SK-N-SH (cell line): ENCODE measurements around the gene CD59. TPM values are rescaled to one million over a fixed set of nuclear protein-coding genes. Genes with fewer than 3 reads are reported as not detected.

Experiments
- CTCF ChIA-PET: fragments of 300-600, 350-600 bp; formaldehyde crosslinking; extraction: SDS; loops from one replicate; lab custom pipeline; 2021; lab: Yijun Ruan, JAX
- POLR2A ChIA-PET: fragments of 350-600 bp; sonication (Branson Sonifier 250); formaldehyde crosslinking; extraction: SDS; loops from one replicate; lab custom pipeline; 2020; ENCODE audit warnings: antibody characterized with exemption, inconsistent platforms; lab: Yijun Ruan, JAX
- DNase-seq: peaks from one replicate; pipeline ENCODE4 v3.0.0; 2012
- H2AFZ ChIP-seq: fragments of 200-600 bp; sonication (generic); 2 replicates; pipeline ENCODE4 v1.8.1; 2016; ENCODE audit warnings: antibody characterized with exemption, mild to moderate bottlenecking, low read depth
- H3F3A ChIP-seq: fragments of 200-600 bp; sonication (generic); replicated peaks from 2 replicates; pipeline ENCODE3; 2016; ENCODE audit warnings: antibody characterized with exemption, mild to moderate bottlenecking; ENCODE audit not compliant: insufficient read depth
- H3K27ac ChIP-seq, 2 experiments: fragments of 200-500 bp in 1 of 2; fragments of 200-600 bp in 1 of 2; sonication (Bioruptor generic) in 1 of 2; sonication (generic), shearing (Covaris generic) in 1 of 2; 2 replicates each; pipeline versions ENCODE4 v1.5.1 to v1.6.1; 2014 to 2016; ENCODE audit warnings: low read depth in 2 of 2, inconsistent platforms in 1 of 2, low read length in 1 of 2, mild to moderate bottlenecking in 1 of 2, mixed read lengths in 1 of 2
- H3K27me3 ChIP-seq: fragments of 200-600 bp; sonication (generic), shearing (Covaris generic); 2 replicates; pipeline ENCODE4 v1.6.1; 2016; ENCODE audit warnings: mixed run types; ENCODE audit not compliant: insufficient read depth
- H3K36me3 ChIP-seq, 2 experiments: fragments of 200-500 bp in 1 of 2; fragments of 200-600 bp in 1 of 2; sonication (Bioruptor generic) in 1 of 2; sonication (generic) in 1 of 2; replicated peaks in 1 of 2; 2 replicates each; pipeline versions ENCODE3 to v1.5.1; 2014 to 2016; ENCODE audit warnings: low read length in 1 of 2, mild to moderate bottlenecking in 1 of 2; ENCODE audit not compliant: insufficient read depth in 2 of 2, control insufficient read depth in 1 of 2
- H3K4me1 ChIP-seq, 2 experiments: fragments of 200-500 bp in 1 of 2; fragments of 200-600 bp in 1 of 2; sonication (Bioruptor generic) in 1 of 2; sonication (generic), shearing (Covaris generic) in 1 of 2; 2 replicates each; pipeline versions ENCODE4 v1.5.1 to v1.6.1; 2014 to 2016; ENCODE audit warnings: low read depth in 1 of 2, low read length in 1 of 2, mixed run types in 1 of 2; ENCODE audit not compliant: insufficient read depth in 2 of 2, control insufficient read depth in 1 of 2
- H3K4me2 ChIP-seq: fragments of 200-600 bp; sonication (generic), shearing (Covaris generic); 2 replicates; pipeline ENCODE4 v1.6.1; 2017; ENCODE audit warnings: mixed run types
- H3K4me3 ChIP-seq, 2 experiments: fragments of 200-500 bp in 1 of 2; fragments of 200-600 bp in 1 of 2; sonication (Bioruptor generic) in 1 of 2; sonication (generic), shearing (Covaris generic) in 1 of 2; 2 replicates each; pipeline versions ENCODE4 v1.5.1 to v1.8.1; 2014 to 2016; ENCODE audit warnings: low read depth in 2 of 2, inconsistent platforms in 1 of 2, low read length in 1 of 2, mild to moderate bottlenecking in 1 of 2, mixed read lengths in 1 of 2, moderate library complexity in 1 of 2
- H3K79me2 ChIP-seq: fragments of 200-600 bp; sonication (generic); 2 replicates; pipeline ENCODE4 v1.8.1; 2017; ENCODE audit warnings: mild to moderate bottlenecking; ENCODE audit not compliant: insufficient read depth
- H3K9ac ChIP-seq: fragments of 200-600 bp; sonication (generic); 2 replicates; pipeline ENCODE4 v1.6.1; 2017; ENCODE audit warnings: mixed run types
- H3K9me2 ChIP-seq: fragments of 200-600 bp; sonication (generic); 2 replicates; pipeline ENCODE4 v1.6.1; 2017; ENCODE audit warnings: mixed run types
- H3K9me3 ChIP-seq: fragments of 200-600 bp; sonication (generic); 2 replicates; pipeline ENCODE4 v1.6.1; 2017; ENCODE audit warnings: mixed run types, mild to moderate bottlenecking, moderate library complexity
- H4K20me1 ChIP-seq: fragments of 200-600 bp; sonication (generic); 2 replicates; pipeline ENCODE4 v1.6.1; 2017; ENCODE audit warnings: mild to moderate bottlenecking, mixed run types; ENCODE audit not compliant: insufficient read depth
- ELF1 ChIP-seq: IDR thresholded peaks from 2 replicates; pipeline ENCODE4 v1.4.0; 2012
- FOSL2 ChIP-seq: IDR thresholded peaks from 2 replicates; pipeline ENCODE4 v1.4.0; 2012; ENCODE audit warnings: low read depth, mild to moderate bottlenecking, moderate library complexity, borderline replicate concordance
- FOXM1 ChIP-seq: IDR thresholded peaks from 2 replicates; pipeline ENCODE4 v1.4.0; 2012; ENCODE audit warnings: low read depth, mild to moderate bottlenecking
- MEF2A ChIP-seq: IDR thresholded peaks from 2 replicates; pipeline ENCODE4 v1.4.0; 2012; ENCODE audit warnings: low read depth, borderline replicate concordance
- MXI1 ChIP-seq: IDR thresholded peaks from 2 replicates; pipeline ENCODE4 v1.6.1; 2012; ENCODE audit warnings: mild to moderate bottlenecking, low read depth, low read length, improper control_type of control experiment
- NFIC ChIP-seq: IDR thresholded peaks from 2 replicates; pipeline ENCODE4 v1.4.0; 2012; ENCODE audit warnings: borderline replicate concordance
- NRF1 ChIP-seq: IDR thresholded peaks from 2 replicates; pipeline ENCODE4 v1.6.1; 2012; ENCODE audit warnings: low read depth, mild to moderate bottlenecking, low read length
- RCOR1 ChIP-seq: fragments of 150-350 bp; IDR thresholded peaks from 2 replicates; pipeline ENCODE4 v1.6.1; 2017; ENCODE audit warnings: antibody characterized with exemption, low read length
- RFX5 ChIP-seq: IDR thresholded peaks from 2 replicates; pipeline ENCODE4 v1.6.1; 2012; ENCODE audit warnings: mild to moderate bottlenecking, improper control_type of control experiment, low read length
- RXRA ChIP-seq: IDR thresholded peaks from 2 replicates; pipeline ENCODE4 v1.4.0; 2012; ENCODE audit warnings: low read depth, mild to moderate bottlenecking, borderline replicate concordance
- SIN3A ChIP-seq: IDR thresholded peaks from 2 replicates; pipeline ENCODE4 v1.6.1; 2012; ENCODE audit warnings: low read depth, mild to moderate bottlenecking, low read length, moderate library complexity, borderline replicate concordance
- SMC3 ChIP-seq: IDR thresholded peaks from 2 replicates; pipeline ENCODE4 v1.6.1; 2012; ENCODE audit warnings: low read depth, low read length, improper control_type of control experiment
- TAF1 ChIP-seq: IDR thresholded peaks from 2 replicates; pipeline ENCODE4 v1.6.1; 2012; ENCODE audit warnings: low read depth, mild to moderate bottlenecking, low read length, moderate library complexity, borderline replicate concordance
- TEAD4 ChIP-seq: IDR thresholded peaks from 2 replicates; pipeline ENCODE4 v1.4.0; 2012; ENCODE audit warnings: mild to moderate bottlenecking, borderline replicate concordance; ENCODE audit not compliant: insufficient read depth
- YY1 ChIP-seq: IDR thresholded peaks from 2 replicates; pipeline ENCODE4 v1.4.0; 2012; ENCODE audit warnings: low read depth, mild to moderate bottlenecking
- WGBS: methylation state at CpG from one replicate; pipeline ENCODE4 v1.1.6; 2017; ENCODE audit warnings: low lambda C conversion rate; 5-methylcytosine and 5-hydroxymethylcytosine counted together
- polyA plus RNA-seq, 3 experiments: library from polyadenylated mRNA; depleted of rRNA; stranded (reverse); fragments of >200 nt; gene quantifications; 2 replicates each; pipeline ENCODE4 v1.2.3, GENCODE V29; 2012
- TF ChIP-seq, protein P1 (sequence below): fragments of 200-600 bp; sonication (generic); IDR thresholded peaks from 2 replicates; pipeline ENCODE4 v1.6.1; 2017; ENCODE audit warnings: antibody characterized with exemption, mild to moderate bottlenecking, moderate library complexity
- TF ChIP-seq, protein P2 (sequence below): IDR thresholded peaks from 2 replicates; pipeline ENCODE4 v1.6.1; 2012; ENCODE audit warnings: mild to moderate bottlenecking, low read depth, low read length, moderate library complexity
- TF ChIP-seq, protein P3 (sequence below): fragments of 150-350 bp; IDR thresholded peaks from 2 replicates; pipeline ENCODE4 v1.6.1; 2017; ENCODE audit warnings: antibody characterized with exemption, low read length, low read depth, borderline replicate concordance
- TF ChIP-seq, protein P4 (sequence below): IDR thresholded peaks from 2 replicates; pipeline ENCODE4 v1.4.0; 2012; ENCODE audit warnings: low read depth
- TF ChIP-seq, protein P5 (sequence below): IDR thresholded peaks from 2 replicates; pipeline ENCODE4 v1.4.0; 2012; ENCODE audit warnings: low read depth, borderline replicate concordance

The CD59 gene
- polyA plus RNA-seq, 1 of the 3 experiments (the other 2 are of a cell fraction) = 616 TPM

DNA sequence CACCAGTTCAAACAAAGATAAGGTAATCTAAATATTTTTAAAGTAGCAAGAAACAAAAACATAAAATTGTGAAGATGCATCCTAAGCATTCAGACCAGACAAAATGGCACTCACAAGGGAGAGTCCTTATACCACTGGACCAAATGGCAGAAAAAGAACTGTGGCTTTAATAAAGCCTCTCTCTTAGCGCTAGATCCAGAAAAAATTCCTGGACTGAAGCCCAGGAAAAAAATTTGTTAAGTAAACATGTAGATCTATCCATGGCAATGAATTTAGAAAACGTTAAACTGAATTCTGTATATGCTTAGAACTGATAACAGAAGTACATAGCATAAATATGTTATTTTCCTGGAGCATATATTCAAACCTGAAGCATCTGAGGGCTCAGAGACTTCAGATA is 11.8 kb upstream of the CD59 start:
- H3K36me3 ChIP-seq = peaks cover 39 to 56% of the 10 kb centered on the region in 2 experiments
- DNase-seq = no peak
- no peaks in the 10 kb centered on the region for H3K9me3 ChIP-seq
- H3K9me2 ChIP-seq = no peaks in the 10 kb centered on the region
- H3K4me1 ChIP-seq = peaks cover 0 to 7% of the 10 kb centered on the region in 2 experiments; a peak in 3 of 4 replicates
- H4K20me1 ChIP-seq = no peaks in the 10 kb centered on the region
- H3F3A ChIP-seq = peaks cover 16% of the 10 kb centered on the region
- H2AFZ ChIP-seq = 0 out of 2 replicates have a peak overlapping the region, but pooled peaks have one; percentile 4
- H3K9ac ChIP-seq = no peak overlapping the region
- CTCF ChIA-PET = no interaction called here
- H3K4me3 ChIP-seq = no peak overlapping the region
- H3K27ac ChIP-seq = peak overlapping the region in 1 of 2 experiments; percentile 25; a peak in 2 of 4 replicates
- no peak for TF ChIP-seq FOXM1
- TF ChIP-seq NFIC = 0 out of 2 replicates have a peak, but pooled peaks have one; percentile 6
- TF ChIP-seq, all 33 proteins: peak for 1
- WGBS = 29% methylated on average over 2 of the region's 2 CpGs
- POLR2A ChIA-PET = no interaction called here
- Histone ChIP-seq H3K79me2 (no peaks in the 10 kb centered on the region), H3K4me2 (no peak overlapping the region), H3K27me3 (no peaks in the 10 kb centered on the region)

DNA sequence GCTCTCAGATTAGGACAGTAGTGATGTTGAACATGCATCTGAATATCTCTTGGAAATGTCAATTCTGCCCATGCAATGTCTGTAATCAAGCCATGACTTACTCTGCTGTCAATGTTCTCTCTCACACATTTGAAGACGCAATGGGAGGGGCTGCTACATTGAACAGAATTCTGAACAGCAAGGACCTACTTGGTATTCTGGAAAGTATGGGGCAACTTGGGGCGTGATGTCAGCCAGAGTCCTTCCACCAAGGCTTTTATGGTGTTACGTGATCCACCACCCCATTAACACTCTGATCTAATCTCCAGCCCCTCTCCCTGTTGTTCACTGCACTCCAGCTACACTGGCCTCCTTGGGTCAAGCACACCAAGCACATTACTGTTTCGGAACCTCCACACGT is 7.1 kb upstream of the CD59 start:
- Histone ChIP-seq H3K27ac (no peak overlapping the region), H3K4me3 (no peak overlapping the region), H2AFZ (no peak overlapping the region), H3K4me1 (peaks cover 0 to 7% of the 10 kb centered on the region in 2 experiments; a peak in 2 of 4 replicates), H3K79me2 (peaks cover 1% of the 10 kb centered on the region; the same call in 1 of the 2 replicates), H4K20me1 (no peaks in the 10 kb centered on the region), H3F3A (peaks cover 18% of the 10 kb centered on the region), H3K9ac (no peak overlapping the region), H3K4me2 (no peak overlapping the region), H3K9me3 (no peaks in the 10 kb centered on the region), H3K36me3 (peaks cover 15 to 29% of the 10 kb centered on the region in 2 experiments), H3K9me2 (no peaks in the 10 kb centered on the region), H3K27me3 (no peaks in the 10 kb centered on the region)
- ChIA-PET POLR2A (interaction anchor here (1.4 kb wide), 1 partner anchor 43 kb away, joined by 5 read pairs; no protein-coding TSS in a partner anchor), CTCF (interaction anchor here (0.8 to 2.2 kb wide), 14 partner anchors 9 to 384 kb away, joined by 3 to 31 read pairs (median 10); partner anchors contain the start of gene C11orf91)
- no peak for DNase-seq
- WGBS = 97% methylated on average over 5 of the region's 5 CpGs
- no peak for TF ChIP-seq SMC3
- no peak for TF ChIP-seq YY1
- no peak for TF ChIP-seq ELF1
- TF ChIP-seq SIN3A = no peak
- TF ChIP-seq, protein P1, sequence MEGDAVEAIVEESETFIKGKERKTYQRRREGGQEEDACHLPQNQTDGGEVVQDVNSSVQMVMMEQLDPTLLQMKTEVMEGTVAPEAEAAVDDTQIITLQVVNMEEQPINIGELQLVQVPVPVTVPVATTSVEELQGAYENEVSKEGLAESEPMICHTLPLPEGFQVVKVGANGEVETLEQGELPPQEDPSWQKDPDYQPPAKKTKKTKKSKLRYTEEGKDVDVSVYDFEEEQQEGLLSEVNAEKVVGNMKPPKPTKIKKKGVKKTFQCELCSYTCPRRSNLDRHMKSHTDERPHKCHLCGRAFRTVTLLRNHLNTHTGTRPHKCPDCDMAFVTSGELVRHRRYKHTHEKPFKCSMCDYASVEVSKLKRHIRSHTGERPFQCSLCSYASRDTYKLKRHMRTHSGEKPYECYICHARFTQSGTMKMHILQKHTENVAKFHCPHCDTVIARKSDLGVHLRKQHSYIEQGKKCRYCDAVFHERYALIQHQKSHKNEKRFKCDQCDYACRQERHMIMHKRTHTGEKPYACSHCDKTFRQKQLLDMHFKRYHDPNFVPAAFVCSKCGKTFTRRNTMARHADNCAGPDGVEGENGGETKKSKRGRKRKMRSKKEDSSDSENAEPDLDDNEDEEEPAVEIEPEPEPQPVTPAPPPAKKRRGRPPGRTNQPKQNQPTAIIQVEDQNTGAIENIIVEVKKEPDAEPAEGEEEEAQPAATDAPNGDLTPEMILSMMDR = no peak
- TF ChIP-seq RCOR1 = no peak
- TF ChIP-seq, protein P2, sequence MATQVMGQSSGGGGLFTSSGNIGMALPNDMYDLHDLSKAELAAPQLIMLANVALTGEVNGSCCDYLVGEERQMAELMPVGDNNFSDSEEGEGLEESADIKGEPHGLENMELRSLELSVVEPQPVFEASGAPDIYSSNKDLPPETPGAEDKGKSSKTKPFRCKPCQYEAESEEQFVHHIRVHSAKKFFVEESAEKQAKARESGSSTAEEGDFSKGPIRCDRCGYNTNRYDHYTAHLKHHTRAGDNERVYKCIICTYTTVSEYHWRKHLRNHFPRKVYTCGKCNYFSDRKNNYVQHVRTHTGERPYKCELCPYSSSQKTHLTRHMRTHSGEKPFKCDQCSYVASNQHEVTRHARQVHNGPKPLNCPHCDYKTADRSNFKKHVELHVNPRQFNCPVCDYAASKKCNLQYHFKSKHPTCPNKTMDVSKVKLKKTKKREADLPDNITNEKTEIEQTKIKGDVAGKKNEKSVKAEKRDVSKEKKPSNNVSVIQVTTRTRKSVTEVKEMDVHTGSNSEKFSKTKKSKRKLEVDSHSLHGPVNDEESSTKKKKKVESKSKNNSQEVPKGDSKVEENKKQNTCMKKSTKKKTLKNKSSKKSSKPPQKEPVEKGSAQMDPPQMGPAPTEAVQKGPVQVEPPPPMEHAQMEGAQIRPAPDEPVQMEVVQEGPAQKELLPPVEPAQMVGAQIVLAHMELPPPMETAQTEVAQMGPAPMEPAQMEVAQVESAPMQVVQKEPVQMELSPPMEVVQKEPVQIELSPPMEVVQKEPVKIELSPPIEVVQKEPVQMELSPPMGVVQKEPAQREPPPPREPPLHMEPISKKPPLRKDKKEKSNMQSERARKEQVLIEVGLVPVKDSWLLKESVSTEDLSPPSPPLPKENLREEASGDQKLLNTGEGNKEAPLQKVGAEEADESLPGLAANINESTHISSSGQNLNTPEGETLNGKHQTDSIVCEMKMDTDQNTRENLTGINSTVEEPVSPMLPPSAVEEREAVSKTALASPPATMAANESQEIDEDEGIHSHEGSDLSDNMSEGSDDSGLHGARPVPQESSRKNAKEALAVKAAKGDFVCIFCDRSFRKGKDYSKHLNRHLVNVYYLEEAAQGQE = no peak
- TF ChIP-seq RFX5 = no peak
- TF ChIP-seq TEAD4 = no peak
- TF ChIP-seq MEF2A = no peak
- no peak for TF ChIP-seq NRF1
- TF ChIP-seq, protein P3, sequence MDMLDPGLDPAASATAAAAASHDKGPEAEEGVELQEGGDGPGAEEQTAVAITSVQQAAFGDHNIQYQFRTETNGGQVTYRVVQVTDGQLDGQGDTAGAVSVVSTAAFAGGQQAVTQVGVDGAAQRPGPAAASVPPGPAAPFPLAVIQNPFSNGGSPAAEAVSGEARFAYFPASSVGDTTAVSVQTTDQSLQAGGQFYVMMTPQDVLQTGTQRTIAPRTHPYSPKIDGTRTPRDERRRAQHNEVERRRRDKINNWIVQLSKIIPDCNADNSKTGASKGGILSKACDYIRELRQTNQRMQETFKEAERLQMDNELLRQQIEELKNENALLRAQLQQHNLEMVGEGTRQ = no peak
- TF ChIP-seq, protein P4, sequence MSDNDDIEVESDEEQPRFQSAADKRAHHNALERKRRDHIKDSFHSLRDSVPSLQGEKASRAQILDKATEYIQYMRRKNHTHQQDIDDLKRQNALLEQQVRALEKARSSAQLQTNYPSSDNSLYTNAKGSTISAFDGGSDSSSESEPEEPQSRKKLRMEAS = no peak
- TF ChIP-seq FOSL2 = no peak
- TF ChIP-seq TAF1 = no peak
- TF ChIP-seq RXRA = no peak
- no peak for TF ChIP-seq MXI1
- TF ChIP-seq, protein P5, sequence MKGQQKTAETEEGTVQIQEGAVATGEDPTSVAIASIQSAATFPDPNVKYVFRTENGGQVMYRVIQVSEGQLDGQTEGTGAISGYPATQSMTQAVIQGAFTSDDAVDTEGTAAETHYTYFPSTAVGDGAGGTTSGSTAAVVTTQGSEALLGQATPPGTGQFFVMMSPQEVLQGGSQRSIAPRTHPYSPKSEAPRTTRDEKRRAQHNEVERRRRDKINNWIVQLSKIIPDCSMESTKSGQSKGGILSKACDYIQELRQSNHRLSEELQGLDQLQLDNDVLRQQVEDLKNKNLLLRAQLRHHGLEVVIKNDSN = no peak
